RWPE2 (cell line): Measurements from ENCODE around the gene DDAH2.
A peak's percentile ranks its signal among the peaks of the same experiment; 100 is the strongest.

ENCODE experiments used
- ATAC-seq: fragments of 200-7000 bp; cut with Tn5 transposase; 3 replicates; pipeline ENCODE4 v1.9.1; 2021; ENCODE audit warnings: low read depth
- DNase-seq: peaks from one replicate; pipeline ENCODE4 v3.0.0-alpha.2; 2020; ENCODE audit warnings: low spot score
- H3K27ac ChIP-seq: fragments of 450-650 bp; 2 replicates; pipeline ENCODE4 v1.5.1; 2017; ENCODE audit warnings: mild to moderate bottlenecking; ENCODE audit not compliant: poor library complexity, severe bottlenecking
- H3K27me3 ChIP-seq: fragments of 250-450 bp; sonication (Bioruptor Pico); 2 replicates; pipeline ENCODE4 v1.5.1; 2021; ENCODE audit warnings: mild to moderate bottlenecking, moderate library complexity; ENCODE audit not compliant: insufficient read depth, poor library complexity, severe bottlenecking
- H3K36me3 ChIP-seq: fragments of 250-450 bp; sonication (Bioruptor Pico); 2 replicates; pipeline ENCODE4 v1.5.1; 2020; ENCODE audit warnings: low read depth, mild to moderate bottlenecking, moderate library complexity
- H3K4me1 ChIP-seq: fragments of 250-450 bp; sonication (Bioruptor Pico); 2 replicates; pipeline ENCODE4 v1.5.1; 2021; ENCODE audit warnings: mild to moderate bottlenecking, moderate library complexity; ENCODE audit not compliant: insufficient read depth, poor library complexity, severe bottlenecking
- H3K4me3 ChIP-seq: fragments of 250-450 bp; sonication (Bioruptor Pico); 2 replicates; pipeline ENCODE4 v1.5.1; 2021; ENCODE audit warnings: mild to moderate bottlenecking, moderate library complexity; ENCODE audit not compliant: severe bottlenecking
- H3K9me3 ChIP-seq: fragments of 250-450 bp; sonication (Bioruptor Pico); 2 replicates; pipeline ENCODE4 v1.5.1; 2021; ENCODE audit warnings: mild to moderate bottlenecking, moderate library complexity; ENCODE audit not compliant: severe bottlenecking
- TF ChIP-seq, protein P1 (sequence below): fragments of 450-650 bp; IDR thresholded peaks from one replicate; pipeline ENCODE4 v1.5.1; 2017; ENCODE audit warnings: mild to moderate bottlenecking, moderate library complexity; ENCODE audit not compliant: poor library complexity, severe bottlenecking

The DDAH2 gene

DNA sequence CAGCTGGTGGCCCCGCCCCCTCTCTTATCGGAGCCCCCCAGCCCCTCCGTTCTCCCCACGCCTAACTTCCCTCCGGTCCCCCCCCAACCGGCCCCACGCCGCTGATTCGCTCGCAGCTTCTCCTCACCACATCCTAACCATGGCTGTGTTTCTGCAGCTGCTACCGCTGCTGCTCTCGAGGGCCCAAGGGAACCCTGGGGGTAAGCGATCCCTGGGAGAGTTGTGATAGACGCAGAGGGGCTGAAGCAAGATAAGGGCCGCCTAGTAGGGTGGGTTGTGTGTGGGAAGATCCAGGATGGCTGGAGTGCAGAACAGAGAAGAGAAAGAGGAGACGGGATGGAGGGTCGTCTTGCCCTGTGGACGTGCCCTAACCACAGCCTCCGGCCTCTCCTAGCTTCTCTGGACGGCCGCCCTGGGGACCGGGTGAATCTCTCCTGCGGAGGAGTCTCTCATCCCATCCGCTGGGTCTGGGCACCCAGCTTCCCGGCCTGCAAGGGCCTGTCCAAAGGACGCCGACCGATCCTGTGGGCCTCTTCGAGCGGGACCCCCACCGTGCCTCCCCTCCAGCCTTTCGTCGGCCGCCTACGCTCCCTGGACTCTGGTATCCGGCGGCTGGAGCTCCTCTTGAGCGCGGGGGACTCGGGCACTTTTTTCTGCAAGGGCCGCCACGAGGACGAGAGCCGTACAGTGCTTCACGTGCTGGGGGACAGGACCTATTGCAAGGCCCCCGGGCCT lies 5.7 kb downstream of the DDAH2 start, which contains the start of gene MPIG6B:
Gene MPIG6B, plus strand, starts transcription at position 129 of the 735 bp plus-strand sequence. Its CDS starts 11 bp downstream, at position 140.
- Histone ChIP-seq H3K4me3 (no peak within 1 kb of the TSS), H3K27ac (no peak within 1 kb of the TSS), H3K9me3 (no peaks in the 10 kb centered on the region), H3K4me1 (peaks cover 5% of the 10 kb centered on the region), H3K36me3 (no peaks in the 10 kb centered on the region), H3K27me3 (no peaks in the 10 kb centered on the region)
- TF ChIP-seq, protein P1, sequence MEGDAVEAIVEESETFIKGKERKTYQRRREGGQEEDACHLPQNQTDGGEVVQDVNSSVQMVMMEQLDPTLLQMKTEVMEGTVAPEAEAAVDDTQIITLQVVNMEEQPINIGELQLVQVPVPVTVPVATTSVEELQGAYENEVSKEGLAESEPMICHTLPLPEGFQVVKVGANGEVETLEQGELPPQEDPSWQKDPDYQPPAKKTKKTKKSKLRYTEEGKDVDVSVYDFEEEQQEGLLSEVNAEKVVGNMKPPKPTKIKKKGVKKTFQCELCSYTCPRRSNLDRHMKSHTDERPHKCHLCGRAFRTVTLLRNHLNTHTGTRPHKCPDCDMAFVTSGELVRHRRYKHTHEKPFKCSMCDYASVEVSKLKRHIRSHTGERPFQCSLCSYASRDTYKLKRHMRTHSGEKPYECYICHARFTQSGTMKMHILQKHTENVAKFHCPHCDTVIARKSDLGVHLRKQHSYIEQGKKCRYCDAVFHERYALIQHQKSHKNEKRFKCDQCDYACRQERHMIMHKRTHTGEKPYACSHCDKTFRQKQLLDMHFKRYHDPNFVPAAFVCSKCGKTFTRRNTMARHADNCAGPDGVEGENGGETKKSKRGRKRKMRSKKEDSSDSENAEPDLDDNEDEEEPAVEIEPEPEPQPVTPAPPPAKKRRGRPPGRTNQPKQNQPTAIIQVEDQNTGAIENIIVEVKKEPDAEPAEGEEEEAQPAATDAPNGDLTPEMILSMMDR: no peak
- no peak for ATAC-seq
- no peak for DNase-seq

- Histone ChIP-seq H3K9me3 (no peaks in the 10 kb centered on the region), H3K27ac (no peak overlapping the region), H3K27me3 (no peaks in the 10 kb centered on the region), H3K4me3 (no peak overlapping the region), H3K36me3 (no peaks in the 10 kb centered on the region), H3K4me1 (peaks cover 16% of the 10 kb centered on the region)
- no peak for ATAC-seq
- no peak for DNase-seq
- TF ChIP-seq, protein P1: no peak
Measured at GRCh38 chr6:31722173-31722572, 6.9 kb downstream of the DDAH2 start.

DNA sequence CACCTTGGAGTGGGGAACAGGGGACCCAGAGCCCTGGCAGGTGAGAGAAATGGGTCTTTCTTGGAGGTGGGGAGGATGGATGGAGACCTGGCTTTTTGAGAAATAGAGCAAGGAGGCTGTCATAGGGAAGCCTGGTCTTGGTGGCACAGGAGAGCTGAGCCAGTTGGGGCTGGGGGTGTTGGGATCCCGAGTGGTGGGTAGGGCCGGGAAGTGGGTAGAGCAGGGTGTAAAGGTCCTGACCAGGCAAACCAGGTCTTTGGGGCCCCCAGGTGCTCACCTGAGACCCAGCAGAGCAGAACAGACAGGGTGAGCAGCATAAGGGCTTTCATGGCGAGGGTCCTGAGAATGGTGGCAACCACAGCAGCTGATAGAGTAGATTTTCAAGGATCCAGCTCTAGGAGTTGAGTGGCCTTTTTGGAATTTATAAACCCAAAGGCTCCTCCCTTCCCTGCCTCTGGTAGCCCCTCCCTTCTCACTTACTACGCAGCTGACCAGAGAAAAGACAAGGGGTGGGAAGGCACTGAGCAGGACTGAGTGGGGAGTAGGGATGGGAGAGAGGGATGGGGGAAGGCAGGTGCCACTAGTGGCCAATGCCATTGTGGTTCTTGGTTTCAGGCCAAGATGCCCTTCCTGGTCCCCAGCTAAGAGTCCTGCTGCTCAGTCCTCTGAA lies 7.6 kb downstream of the DDAH2 start, which contains the start of gene LY6G6C:
Gene LY6G6C, minus strand, starts transcription at position 396 of the 670 bp plus-strand sequence. Its CDS starts 67 bp downstream, at position 329.
- H3K36me3 ChIP-seq: no peaks in the 10 kb centered on the region
- ATAC-seq (no peak), DNase-seq (no peak)
- no peaks in the 10 kb centered on the region for H3K9me3 ChIP-seq
- no peak within 1 kb of the TSS for H3K27ac ChIP-seq
- peaks cover 16% of the 10 kb centered on the region for H3K4me1 ChIP-seq
- TF ChIP-seq, protein P1: no peak
- no peaks in the 10 kb centered on the region for H3K27me3 ChIP-seq
- no peak within 1 kb of the TSS for H3K4me3 ChIP-seq

DNA sequence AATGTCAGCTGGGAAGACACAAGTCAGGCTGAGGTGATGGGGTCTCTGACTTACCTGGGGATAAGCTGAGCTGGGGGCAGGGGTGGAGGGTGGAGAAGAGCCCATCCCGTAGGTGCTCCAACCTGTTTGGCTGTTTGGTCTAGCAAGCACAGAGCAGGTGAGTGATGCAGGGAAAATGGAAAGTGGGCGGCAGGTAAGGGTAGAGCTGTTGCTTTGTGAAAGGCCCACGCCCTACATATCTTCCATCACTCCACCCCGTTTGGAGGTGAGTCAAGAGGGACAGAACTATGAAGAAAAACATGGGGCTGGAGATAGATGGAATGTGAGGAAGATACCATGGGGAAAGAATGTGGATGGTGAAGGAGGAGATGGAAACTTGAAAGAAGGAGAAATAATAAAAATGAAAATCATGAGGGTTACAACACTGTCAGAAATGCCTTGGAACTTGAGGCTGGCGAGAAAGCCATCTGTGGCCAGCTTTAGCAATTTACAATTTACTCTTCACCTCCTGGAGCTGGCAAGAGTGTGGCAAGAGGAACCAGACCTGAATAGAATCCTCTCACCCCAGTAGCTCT lies 8.8 kb downstream of the DDAH2 start:
- no peak for DNase-seq
- Histone ChIP-seq H3K27me3 (no peaks in the 10 kb centered on the region), H3K36me3 (no peaks in the 10 kb centered on the region), H3K4me3 (no peak overlapping the region), H3K4me1 (peaks cover 16% of the 10 kb centered on the region), H3K27ac (no peak overlapping the region), H3K9me3 (no peaks in the 10 kb centered on the region)
- TF ChIP-seq, protein P1: no peak
- peak; percentile 44; the same call in 2 of the 3 replicates for ATAC-seq
